Measurements from ENCODE around the gene ISOC2. TPM values are rescaled to one million over a fixed set of nuclear protein-coding genes. Genes with fewer than 3 reads are reported as not detected.

Gene ISOC2
- polyA plus RNA-seq, 3 donors = 14.8 to 20.2 (median 14.9) TPM

DNA sequence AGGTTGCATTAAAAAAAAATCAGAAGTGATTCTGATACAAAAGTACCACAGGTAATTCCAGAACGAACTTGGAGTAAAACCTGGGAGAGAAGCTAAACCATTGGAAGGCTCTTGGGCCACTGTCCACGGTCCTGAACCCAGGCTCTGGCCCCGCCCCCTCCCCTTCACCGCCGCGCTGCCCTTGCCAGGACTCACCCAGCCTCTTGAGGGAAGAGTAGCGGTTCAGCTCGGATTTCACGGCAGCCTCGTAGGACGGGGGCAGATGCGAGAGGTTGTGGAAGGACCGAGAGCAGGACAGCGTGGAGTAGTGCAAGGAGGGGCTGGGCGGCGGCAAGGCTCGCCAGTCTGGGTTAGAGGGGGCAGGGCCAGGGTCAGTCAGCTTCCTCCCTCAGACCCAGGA is 24.0 kb downstream of the ISOC2 start:
- Mint-ChIP-seq H3K27me3 (ENCODE audit: low read depth in 3 of 3) (peaks cover 35 to 55% (median 52%) of the 10 kb centered on the region in 3 donors), H3K36me3 (peaks cover 2 to 12% of the 10 kb centered on the region in 2 donors), H3K4me3 (no peak overlapping the region), H3K4me1 (peaks cover 19% of the 10 kb centered on the region), H3K9me3 (peaks cover 0 to 27% (median 11%) of the 10 kb centered on the region in 7 donors), H3K27ac (no peak overlapping the region)
- Histone ChIP-seq H4K20me1 (ENCODE audit: insufficient read depth, low read length) (no peaks in the 10 kb centered on the region), H2AFZ (ENCODE audit: insufficient read depth, low read depth, low read length, poor library complexity, severe bottlenecking) (no peak overlapping the region), H3K27ac (ENCODE audit: low read depth in 1 of 2, low read length in 2 of 2) (no peak overlapping the region), H3K4me2 (replicated peaks; ENCODE audit: extremely low read depth, low read length, poor library complexity, severe bottlenecking) (no peak overlapping the region), H3K36me3 (replicated peaks in 1 of 2; ENCODE audit: control insufficient read depth in 1 of 2, insufficient read depth in 2 of 2, low read length in 2 of 2) (no peaks in the 10 kb centered on the region), H3K27me3 (ENCODE audit: control insufficient read depth in 2 of 2, insufficient read depth in 2 of 2, low read length in 2 of 2) (peaks cover 18 to 53% of the 10 kb centered on the region in 2 donors), H3K79me2 (ENCODE audit: insufficient read depth, low read length) (no peaks in the 10 kb centered on the region), H3K9me3 (replicated peaks in 1 of 2; ENCODE audit: control insufficient read depth in 1 of 2, insufficient read depth in 1 of 2, low read length in 2 of 2) (peaks cover 0 to 9% of the 10 kb centered on the region in 2 donors), H3K4me1 (ENCODE audit: control insufficient read depth in 1 of 2, insufficient read depth in 2 of 2, low read length in 2 of 2) (peaks cover 21 to 24% of the 10 kb centered on the region in 2 donors), H3K4me3 (replicated peaks in 1 of 3; ENCODE audit: low read depth in 2 of 3, low read length in 3 of 3) (no peak overlapping the region), H3K9ac (ENCODE audit: insufficient read depth, low read length, poor library complexity, severe bottlenecking) (no peak overlapping the region)
- intact Hi-C loops (cut with micrococcal nuclease) = no loop called here
- DNase-seq = no peak
- 2% methylated on average over 14 of the region's 17 CpGs for WGBS (ENCODE audit: insufficient coverage)
- TF ChIP-seq, protein P1, sequence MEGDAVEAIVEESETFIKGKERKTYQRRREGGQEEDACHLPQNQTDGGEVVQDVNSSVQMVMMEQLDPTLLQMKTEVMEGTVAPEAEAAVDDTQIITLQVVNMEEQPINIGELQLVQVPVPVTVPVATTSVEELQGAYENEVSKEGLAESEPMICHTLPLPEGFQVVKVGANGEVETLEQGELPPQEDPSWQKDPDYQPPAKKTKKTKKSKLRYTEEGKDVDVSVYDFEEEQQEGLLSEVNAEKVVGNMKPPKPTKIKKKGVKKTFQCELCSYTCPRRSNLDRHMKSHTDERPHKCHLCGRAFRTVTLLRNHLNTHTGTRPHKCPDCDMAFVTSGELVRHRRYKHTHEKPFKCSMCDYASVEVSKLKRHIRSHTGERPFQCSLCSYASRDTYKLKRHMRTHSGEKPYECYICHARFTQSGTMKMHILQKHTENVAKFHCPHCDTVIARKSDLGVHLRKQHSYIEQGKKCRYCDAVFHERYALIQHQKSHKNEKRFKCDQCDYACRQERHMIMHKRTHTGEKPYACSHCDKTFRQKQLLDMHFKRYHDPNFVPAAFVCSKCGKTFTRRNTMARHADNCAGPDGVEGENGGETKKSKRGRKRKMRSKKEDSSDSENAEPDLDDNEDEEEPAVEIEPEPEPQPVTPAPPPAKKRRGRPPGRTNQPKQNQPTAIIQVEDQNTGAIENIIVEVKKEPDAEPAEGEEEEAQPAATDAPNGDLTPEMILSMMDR (IDR thresholded peaks at IDR 0.05) = no peak

DNA sequence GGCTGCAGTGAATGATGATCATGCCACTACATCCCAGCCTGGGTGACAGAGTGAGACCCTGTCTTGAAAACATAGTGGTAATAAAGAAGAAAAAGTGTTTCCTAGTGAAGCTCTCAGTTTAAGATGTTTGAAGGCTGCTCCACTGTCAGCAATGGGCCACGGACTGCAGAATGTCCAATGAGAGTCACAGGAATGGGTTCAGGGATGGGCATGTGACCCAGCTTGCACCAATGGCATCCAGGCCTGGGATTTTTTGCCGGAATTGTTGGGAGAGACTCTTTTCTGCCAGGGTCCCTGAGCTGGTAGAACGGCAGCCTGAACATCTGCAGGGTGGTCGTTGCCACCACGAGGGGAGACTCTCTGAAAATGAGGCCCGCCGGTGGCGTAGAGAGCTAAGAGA is 24.6 kb downstream of the ISOC2 start:
- peaks cover 0 to 27% (median 11%) of the 10 kb centered on the region in 7 donors for H3K9me3 Mint-ChIP-seq
- Histone ChIP-seq H3K9ac (ENCODE audit: insufficient read depth, low read length, poor library complexity, severe bottlenecking) (no peak overlapping the region), H3K27ac (ENCODE audit: low read depth in 1 of 2, low read length in 2 of 2) (no peak overlapping the region), H3K79me2 (ENCODE audit: insufficient read depth, low read length) (no peaks in the 10 kb centered on the region), H3K4me1 (ENCODE audit: control insufficient read depth in 1 of 2, insufficient read depth in 2 of 2, low read length in 2 of 2) (peaks cover 19 to 20% of the 10 kb centered on the region in 2 donors), H3K9me3 (replicated peaks in 1 of 2; ENCODE audit: control insufficient read depth in 1 of 2, insufficient read depth in 1 of 2, low read length in 2 of 2) (peaks cover 2 to 9% of the 10 kb centered on the region in 2 donors), H3K4me2 (replicated peaks; ENCODE audit: extremely low read depth, low read length, poor library complexity, severe bottlenecking) (no peak overlapping the region), H3K4me3 (replicated peaks in 1 of 3; ENCODE audit: low read depth in 2 of 3, low read length in 3 of 3) (no peak overlapping the region), H3K27me3 (ENCODE audit: control insufficient read depth in 2 of 2, insufficient read depth in 2 of 2, low read length in 2 of 2) (peaks cover 16 to 56% of the 10 kb centered on the region in 2 donors), H4K20me1 (ENCODE audit: insufficient read depth, low read length) (no peaks in the 10 kb centered on the region), H3K36me3 (replicated peaks in 1 of 2; ENCODE audit: control insufficient read depth in 1 of 2, insufficient read depth in 2 of 2, low read length in 2 of 2) (no peaks in the 10 kb centered on the region), H2AFZ (ENCODE audit: insufficient read depth, low read depth, low read length, poor library complexity, severe bottlenecking) (no peak overlapping the region)
- no peak overlapping the region for H3K4me3 Mint-ChIP-seq
- no peak for DNase-seq
- TF ChIP-seq, protein P1 (IDR thresholded peaks at IDR 0.05) = no peak
- intact Hi-C loops (cut with micrococcal nuclease) = no loop called here
- WGBS (ENCODE audit: insufficient coverage) = 42% methylated on average over 8 of the region's 8 CpGs
- H3K27me3 Mint-ChIP-seq (ENCODE audit: low read depth in 3 of 3) = peaks cover 35 to 55% (median 51%) of the 10 kb centered on the region in 3 donors
- peaks cover 2 to 12% of the 10 kb centered on the region in 2 donors for H3K36me3 Mint-ChIP-seq
- peaks cover 18% of the 10 kb centered on the region for H3K4me1 Mint-ChIP-seq
- H3K27ac Mint-ChIP-seq = no peak overlapping the region
